H1 (cell line): Measurements from ENCODE around the gene TCHP. TPM values are rescaled to one million over a fixed set of nuclear protein-coding genes. Genes with fewer than 3 reads are reported as not detected.

Source experiments
- CTBP2 ChIP-seq: IDR thresholded peaks from 2 replicates; pipeline ENCODE4 v1.7.0; 2011; ENCODE audit warnings: borderline replicate concordance, mild to moderate bottlenecking, moderate library complexity, mixed read lengths, low read length; ENCODE audit not compliant: insufficient read depth, insufficient read length
- polyA plus RNA-seq, 7 experiments: library from polyadenylated mRNA; depleted of rRNA in 3 of 7; stranded (reverse) in 5 of 7; unstranded in 2 of 7; fragments of >200 nt in 5 of 7; fragments of 200-250 nt in 2 of 7; gene quantifications; 1 replicate in 5 of 7; 2 replicates in 1 of 7; 4 replicates in 1 of 7; pipeline versions ENCODE4 v1.2.1 to v1.2.3, GENCODE V29; 2011 to 2013; ENCODE audit warnings: missing spikeins in 2 of 7, mixed read lengths in 2 of 7
- total RNA-seq: library from RNA; stranded (reverse); fragmentation: NEBNext Ultra II Directional; extraction: Animal tissue kit (Norgen Biotek cat#: 25700); gene quantifications from 2 replicates; pipeline ENCODE4 v1.2.1, GENCODE V29; 2021

TCHP gene
- total and polyA plus RNA-seq, 2 of the 8 experiments (the other 6 are each of a cell fraction or from before 2014, with no cell fraction given), result 2.8 to 4.5 TPM

- TF ChIP-seq CTBP2, result no peak
- TF ChIP-seq, all 59 proteins: peak for 0
These were observed 25.2 kb downstream of the TCHP start (continued) for GRCh38 chr12:109925185-109925840.
